Lower lobe of right lung (tissue), 2 donors: ENCODE results near the gene COPZ2. TPM values are rescaled to one million over a fixed set of nuclear protein-coding genes. Genes with fewer than 3 reads are reported as not detected.

Experiments used
- ATAC-seq, 2 donors: fragments of 200-7000 bp; cut with Tn5 transposase; one replicate each; pipeline ENCODE4 v1.9.1; 2020 to 2022; ENCODE audit warnings: mild to moderate bottlenecking in 2 of 2, moderate library complexity in 2 of 2
- DNase-seq: peaks from one replicate; pipeline ENCODE4 v3.0.0-alpha.2; 2020
- H3K27ac ChIP-seq: fragments of 200-600 bp; one replicate; pipeline ENCODE4 v1.8.0; 2022
- H3K27me3 ChIP-seq: fragments of 200-600 bp; one replicate; pipeline ENCODE4 v1.8.0; 2022; ENCODE audit warnings: low read depth
- H3K36me3 ChIP-seq: fragments of 200-600 bp; one replicate; pipeline ENCODE4 v1.8.0; 2022; ENCODE audit warnings: mild to moderate bottlenecking
- H3K4me1 ChIP-seq: fragments of 200-600 bp; one replicate; pipeline ENCODE4 v1.8.0; 2022
- H3K4me3 ChIP-seq: fragments of 200-600 bp; one replicate; pipeline ENCODE4 v1.8.0; 2022; ENCODE audit warnings: mild to moderate bottlenecking
- H3K9me3 ChIP-seq: fragments of 200-600 bp; one replicate; pipeline ENCODE4 v1.8.0; 2022
- CTCF ChIP-seq: fragments of 200-600 bp; IDR thresholded peaks from one replicate; pipeline ENCODE4 v1.8.0; 2022; ENCODE audit warnings: antibody characterized with exemption, mild to moderate bottlenecking
- intact Hi-C: fragments of 100-400 bp; cut with DNase I; formaldehyde crosslinking; loops from one replicate; pipeline ENCODE4 v1.11.0; 2022
- total RNA-seq: library from RNA; stranded (reverse); fragmentation: NEBNext Ultra II Directional; extraction: Animal tissue kit (Norgen Biotek cat#: 25700); gene quantifications from one replicate; pipeline ENCODE4 v1.2.1, GENCODE V29; 2021
- donor health status: DM: no; HTN: yes; CAD: no; lungs with severe emphysema.

Gene COPZ2
- total RNA-seq, 1 donor from 2014 or later = 22.9 TPM

DNA sequence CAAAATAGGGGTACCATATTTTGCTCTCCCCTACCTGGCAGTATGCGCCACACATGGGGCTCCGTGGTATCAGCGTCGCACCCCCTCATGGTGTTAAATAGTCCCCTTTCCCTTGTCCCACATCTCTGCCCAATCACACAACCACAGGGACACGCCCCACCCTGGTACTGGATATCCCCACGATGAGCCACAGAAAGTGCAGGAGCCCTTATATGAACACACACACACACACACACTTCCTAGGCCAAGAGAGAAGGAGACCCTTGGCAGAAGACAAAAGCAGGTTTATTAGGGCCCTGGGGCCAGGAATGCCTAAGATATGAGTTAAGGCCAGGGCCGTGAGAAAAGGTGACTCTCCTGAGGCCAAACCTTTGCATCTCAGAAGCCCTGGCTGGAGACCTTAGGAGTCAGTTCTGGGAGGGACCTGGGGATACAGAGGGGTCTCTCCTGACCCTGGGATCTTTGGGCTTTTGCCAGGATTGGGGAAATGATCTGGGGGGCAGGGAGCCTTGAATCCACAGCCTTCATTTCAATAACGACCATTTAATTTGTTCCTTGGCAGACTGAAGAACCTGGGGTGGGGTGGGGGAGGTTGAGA, 11.6 kb downstream of the COPZ2 start:
- H3K36me3 ChIP-seq = no peaks in the 10 kb centered on the region
- no peak for ATAC-seq
- peaks cover 38% of the 10 kb centered on the region for H3K4me1 ChIP-seq
- no peak overlapping the region for H3K27ac ChIP-seq
- H3K27me3 ChIP-seq = peaks cover 3% of the 10 kb centered on the region
- no peak for TF ChIP-seq CTCF
- H3K4me3 ChIP-seq = peak overlapping the region; percentile 53
- intact Hi-C loops = loop anchor here (5.0 kb wide), 1 partner anchor 46 kb away; no protein-coding TSS in a partner anchor
- no peak for DNase-seq
- H3K9me3 ChIP-seq = no peaks in the 10 kb centered on the region

- intact Hi-C loops = loop anchor here (5.0 kb wide), 1 partner anchor 47 kb away; no protein-coding TSS in a partner anchor
- no peaks in the 10 kb centered on the region for H3K9me3 ChIP-seq
- H3K27ac ChIP-seq = peak overlapping the region; percentile 88
- H3K27me3 ChIP-seq = peaks cover 6% of the 10 kb centered on the region
- H3K4me3 ChIP-seq = peak overlapping the region; percentile 53
- no peaks in the 10 kb centered on the region for H3K36me3 ChIP-seq
- peak; percentile 71 for TF ChIP-seq CTCF
- H3K4me1 ChIP-seq = peaks cover 38% of the 10 kb centered on the region
- ATAC-seq = peak; percentile 94 to 96
- peak; percentile 100 for DNase-seq
Observed at GRCh38 chr17:48025040-48025903, 12.3 kb downstream of the COPZ2 start.

DNA sequence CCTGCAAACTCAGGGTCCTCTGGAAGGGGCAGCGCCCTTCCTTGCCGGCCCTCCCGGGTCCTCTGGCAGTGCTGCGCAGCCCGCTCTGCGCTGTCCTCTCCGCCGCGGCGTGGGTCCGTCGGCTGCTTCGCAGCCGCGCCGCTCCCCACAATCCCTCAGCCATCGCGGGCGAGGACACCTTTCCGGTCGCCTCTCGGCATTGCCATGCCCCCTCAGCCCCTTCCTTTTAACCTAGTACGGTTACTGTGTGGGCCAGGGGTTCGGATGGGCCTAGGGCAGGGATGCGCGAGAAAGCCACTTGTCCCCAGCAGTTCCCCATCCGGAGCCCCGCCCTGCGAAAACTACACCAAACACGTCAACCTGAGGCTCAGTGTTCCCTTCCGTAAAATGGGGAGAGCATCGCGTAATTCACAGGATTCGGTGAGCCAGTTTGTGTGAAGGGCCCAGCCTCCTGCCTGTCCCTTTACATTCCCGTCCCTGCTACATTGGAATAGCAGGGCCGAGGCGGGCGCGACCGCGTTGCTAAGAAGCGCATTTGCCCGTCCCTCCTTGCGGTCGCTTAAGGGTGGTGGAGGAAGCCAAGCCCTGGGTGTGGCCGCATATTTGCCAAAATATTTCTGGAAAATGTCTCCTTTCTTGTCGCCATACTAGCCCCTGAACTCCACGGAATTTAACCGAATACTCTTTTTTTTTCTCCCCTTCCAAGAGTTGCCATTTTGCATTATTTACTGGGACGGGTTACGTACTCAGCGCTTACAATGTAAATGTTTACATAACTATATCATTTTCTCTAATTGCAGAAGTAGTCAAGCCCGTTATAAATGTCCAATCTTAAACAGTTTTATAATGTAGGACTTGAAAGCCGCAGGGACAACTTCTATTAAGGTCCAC, 13.2 kb downstream of the COPZ2 start:
- peak; percentile 58 to 71 for ATAC-seq
- Histone ChIP-seq H3K27ac (peak overlapping the region; percentile 88), H3K9me3 (no peaks in the 10 kb centered on the region), H3K27me3 (peaks cover 6% of the 10 kb centered on the region), H3K4me3 (peak overlapping the region; percentile 53), H3K36me3 (no peaks in the 10 kb centered on the region), H3K4me1 (peaks cover 38% of the 10 kb centered on the region)
- intact Hi-C loops = loop anchor here (5.0 kb wide), 1 partner anchor 48 kb away; no protein-coding TSS in a partner anchor
- TF ChIP-seq CTCF = no peak
- DNase-seq = peak; percentile 88

DNA sequence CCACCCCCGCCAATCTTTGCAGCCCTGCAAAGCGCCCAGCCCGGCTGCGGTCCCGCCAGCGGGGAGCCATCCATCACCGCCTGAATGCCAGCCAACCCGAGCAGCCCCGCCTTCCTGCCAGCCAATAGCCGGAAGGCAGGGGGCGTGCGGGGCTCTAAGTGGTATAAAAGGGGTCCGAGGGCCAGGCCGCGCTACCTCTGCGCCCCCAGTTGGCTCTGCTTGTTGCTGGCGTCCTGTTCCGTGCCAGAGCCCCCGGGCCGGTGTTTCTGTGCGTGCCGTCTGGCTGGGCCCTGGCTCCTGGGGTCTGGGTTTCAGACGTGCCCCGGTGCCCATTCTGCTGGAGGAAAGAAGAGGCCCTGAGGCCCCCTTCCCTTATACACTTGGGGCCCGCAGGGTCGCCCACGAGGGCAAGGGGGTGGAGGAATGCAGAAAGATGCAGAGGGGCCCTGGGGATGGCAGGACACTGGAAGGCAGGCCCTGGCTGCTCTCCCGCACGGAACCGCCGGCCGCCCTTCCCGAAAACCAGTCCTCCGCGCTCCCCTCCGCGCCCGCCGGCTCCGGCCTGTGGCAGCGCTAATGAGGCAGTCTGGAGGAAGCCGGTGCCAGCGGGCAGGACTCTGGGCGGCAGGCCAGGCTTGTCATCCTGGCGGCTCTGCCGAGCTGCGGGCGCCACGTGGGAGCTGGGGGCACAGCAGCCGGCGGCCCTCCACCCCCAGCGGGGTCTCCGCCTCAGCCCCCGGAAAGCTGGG, 14.0 kb downstream of the COPZ2 start:
- DNase-seq (peak; percentile 89), ATAC-seq (peak; percentile 73 to 78)
- Histone ChIP-seq H3K4me1 (peaks cover 38% of the 10 kb centered on the region), H3K36me3 (no peaks in the 10 kb centered on the region), H3K27me3 (peaks cover 6% of the 10 kb centered on the region), H3K9me3 (no peaks in the 10 kb centered on the region), H3K27ac (peak overlapping the region; percentile 88), H3K4me3 (peak overlapping the region; percentile 53)
- intact Hi-C loops = no loop called here
- peak; percentile 38 for TF ChIP-seq CTCF
